Measurements from ENCODE around the gene KIF26B.
A peak's percentile ranks its signal among the peaks of the same experiment; 100 is the strongest.
"Not testable (repeated sequence)": the region's sequence is repeated elsewhere in the genome, so short reads cannot be mapped to it uniquely, and the experiment has no call there.

KIF26B gene

GRCh38 chr1:245128381-245129101 is 26.2 kb upstream of the KIF26B start:
- no peak overlapping the region for H3K4me3 ChIP-seq (ENCODE audit: low read depth, low read length)
- no peak overlapping the region for H3K27ac ChIP-seq
- H3K36me3 ChIP-seq = no peaks in the 10 kb centered on the region
- TF ChIP-seq CTCF (IDR thresholded peaks at IDR 0.05; ENCODE audit: low read depth, low read length) = no peak
- no peaks in the 10 kb centered on the region for H3K27me3 ChIP-seq (ENCODE audit: insufficient read depth, low read depth, severe bottlenecking)
- DNase-seq = no peak
- H3K9me3 ChIP-seq (ENCODE audit: severe bottlenecking) = peaks cover 2% of the 10 kb centered on the region

GRCh38 chr1:245129319-245130240 is 25.2 kb upstream of the KIF26B start:
- Histone ChIP-seq H3K4me3 (ENCODE audit: low read depth, low read length) (no peak overlapping the region), H3K9me3 (ENCODE audit: severe bottlenecking) (peaks cover 2% of the 10 kb centered on the region), H3K36me3 (no peaks in the 10 kb centered on the region), H3K27ac (no peak overlapping the region), H3K27me3 (ENCODE audit: insufficient read depth, low read depth, severe bottlenecking) (no peaks in the 10 kb centered on the region)
- no peak for TF ChIP-seq CTCF (IDR thresholded peaks at IDR 0.05; ENCODE audit: low read depth, low read length)
- DNase-seq = no peak

GRCh38 chr1:245130281-245131025 is 24.3 kb upstream of the KIF26B start:
- not testable (repeated sequence) for DNase-seq; H3K36me3 ChIP-seq; H3K4me3 ChIP-seq (ENCODE audit: low read depth, low read length)

GRCh38 chr1:245131026-245131393 is 23.8 kb upstream of the KIF26B start:
- H3K27ac ChIP-seq = no peak overlapping the region
- no peaks in the 10 kb centered on the region for H3K27me3 ChIP-seq (ENCODE audit: insufficient read depth, low read depth, severe bottlenecking)
- no peaks in the 10 kb centered on the region for H3K9me3 ChIP-seq (ENCODE audit: severe bottlenecking)
- DNase-seq = peak; percentile 67
- H3K4me3 ChIP-seq (ENCODE audit: low read depth, low read length) = no peak overlapping the region
- H3K36me3 ChIP-seq = no peaks in the 10 kb centered on the region
- no peak for TF ChIP-seq CTCF (IDR thresholded peaks at IDR 0.05; ENCODE audit: low read depth, low read length)

More at GRCh38 chr1:245130281-245131025, 24.3 kb upstream of the KIF26B start:
- H3K27ac ChIP-seq; H3K27me3 ChIP-seq (ENCODE audit: insufficient read depth, low read depth, severe bottlenecking); H3K9me3 ChIP-seq (ENCODE audit: severe bottlenecking): not testable (repeated sequence)

DNA sequence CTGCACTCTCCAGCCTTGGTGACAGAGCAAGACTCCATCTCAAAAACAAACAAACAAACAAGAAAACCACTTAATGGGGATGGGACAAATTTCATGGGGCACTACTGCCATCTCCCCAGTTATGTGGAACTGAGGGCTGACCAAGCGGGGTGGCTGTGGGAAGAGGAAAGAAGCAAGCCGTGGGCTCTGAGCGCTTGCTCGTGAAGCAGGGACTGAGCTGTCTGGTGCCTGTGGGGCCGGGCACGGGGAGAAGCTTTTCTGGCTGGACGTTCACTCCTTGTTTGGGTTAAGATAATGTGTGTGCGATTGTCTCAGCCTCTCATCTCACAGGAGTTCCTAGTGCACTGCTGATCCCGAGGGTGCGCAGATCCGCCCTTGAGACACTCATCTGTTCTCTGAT is 22.0 kb upstream of the KIF26B start:
- H3K9me3 ChIP-seq (ENCODE audit: severe bottlenecking) = no peaks in the 10 kb centered on the region
- H3K36me3 ChIP-seq = no peaks in the 10 kb centered on the region
- no peak for DNase-seq
- no peak overlapping the region for H3K4me3 ChIP-seq (ENCODE audit: low read depth, low read length)
- H3K27ac ChIP-seq = no peak overlapping the region
- no peaks in the 10 kb centered on the region for H3K27me3 ChIP-seq (ENCODE audit: insufficient read depth, low read depth, severe bottlenecking)
- TF ChIP-seq CTCF (IDR thresholded peaks at IDR 0.05; ENCODE audit: low read depth, low read length) = no peak

Data from WERI-Rb-1 (cell line).